AG04450 (cell line): ENCODE data around the gene KIF14. TPM values are rescaled to one million over a fixed set of nuclear protein-coding genes. Genes with fewer than 3 reads are reported as not detected.

Experiments used
- CTCF ChIA-PET: fragments of 300-600, 350-600 bp; formaldehyde crosslinking; extraction: SDS; loops from one replicate; lab custom pipeline; 2022; ENCODE audit warnings: antibody characterized with exemption, inconsistent platforms; lab: Charles Lee
- POLR2A ChIA-PET: fragments of 350-600 bp; formaldehyde crosslinking; extraction: SDS; loops from one replicate; lab custom pipeline; 2021; ENCODE audit warnings: antibody characterized with exemption, inconsistent platforms; lab: Yijun Ruan, JAX
- DNase-seq: peaks from one replicate; pipeline ENCODE4 v3.0.0-alpha.2; 2011; ENCODE audit warnings: low read depth, low spot score
- H3K27ac ChIP-seq: one replicate; pipeline ENCODE4 v1.5.1; 2012; ENCODE audit warnings: low read depth, low read length, control low read depth
- H3K27me3 ChIP-seq: one replicate; pipeline ENCODE4 v1.6.0; 2012; ENCODE audit warnings: low read length; ENCODE audit not compliant: control insufficient read depth, insufficient read depth
- H3K4me3 ChIP-seq: 2 replicates; pipeline ENCODE4 v1.5.1; 2011; ENCODE audit warnings: mild to moderate bottlenecking, low read depth, low read length, control low read depth
- H3K9me3 ChIP-seq: 2 replicates; pipeline ENCODE4 v1.5.1; 2012; ENCODE audit warnings: low read length; ENCODE audit not compliant: control insufficient read depth, insufficient read depth
- CTCF ChIP-seq: IDR thresholded peaks from 2 replicates; pipeline ENCODE4 v1.5.1; 2011; ENCODE audit warnings: low read depth, low read length, control low read depth, inconsistent platforms
- polyA plus RNA-seq: library from polyadenylated mRNA; depleted of rRNA; stranded (reverse); fragments of >200 nt; gene quantifications from 2 replicates; pipeline ENCODE4 v1.2.3, GENCODE V29; 2011

Gene KIF14
- polyA plus RNA-seq, 1 experiment = 2.9 TPM

GRCh38 chr1:200654660-200655059 is 34.1 kb upstream of the KIF14 start:
- ChIA-PET CTCF (no interaction called here), POLR2A (no interaction called here)
- no peak for DNase-seq
- Histone ChIP-seq H3K9me3 (no peaks in the 10 kb centered on the region; the same call in 1 of the 2 replicates), H3K27ac (no peak overlapping the region), H3K4me3 (no peak overlapping the region), H3K27me3 (no peaks in the 10 kb centered on the region)
- no peak for TF ChIP-seq CTCF

GRCh38 chr1:200653022-200653462 is 32.5 kb upstream of the KIF14 start:
- POLR2A ChIA-PET = no interaction called here
- TF ChIP-seq CTCF = no peak

GRCh38 chr1:200652378-200652777 is 31.8 kb upstream of the KIF14 start:
- CTCF ChIA-PET = interaction anchor here (1.1 kb wide), 1 partner anchor 16 kb away, joined by 3 read pairs; no protein-coding TSS in a partner anchor
- POLR2A ChIA-PET = no interaction called here
- no peak for DNase-seq
- Histone ChIP-seq H3K27ac (no peak overlapping the region), H3K9me3 (no peaks in the 10 kb centered on the region; the same call in 1 of the 2 replicates), H3K4me3 (no peak overlapping the region), H3K27me3 (no peaks in the 10 kb centered on the region)
- TF ChIP-seq CTCF = no peak

More at GRCh38 chr1:200653022-200653462, 32.5 kb upstream of the KIF14 start:
- Histone ChIP-seq H3K27ac (no peak overlapping the region), H3K27me3 (no peaks in the 10 kb centered on the region), H3K9me3 (no peaks in the 10 kb centered on the region; the same call in 1 of the 2 replicates), H3K4me3 (no peak overlapping the region)
- DNase-seq = no peak
- CTCF ChIA-PET = no interaction called here

GRCh38 chr1:200646515-200646914 is 26.0 kb upstream of the KIF14 start:
- POLR2A ChIA-PET = no interaction called here
- CTCF ChIA-PET = interaction anchor here (0.6 to 1.3 kb wide), 2 partner anchors 24 to 92 kb away, joined by 3 read pairs; no protein-coding TSS in a partner anchor

More at GRCh38 chr1:200646515-200646914, 26.0 kb upstream of the KIF14 start:
- H3K4me3 ChIP-seq = no peak overlapping the region
- no peaks in the 10 kb centered on the region for H3K9me3 ChIP-seq
- TF ChIP-seq CTCF = no peak
- no peaks in the 10 kb centered on the region for H3K27me3 ChIP-seq
- no peak overlapping the region for H3K27ac ChIP-seq
- DNase-seq = no peak
